ENCODE measurements around the gene SMIM24.

DNA sequence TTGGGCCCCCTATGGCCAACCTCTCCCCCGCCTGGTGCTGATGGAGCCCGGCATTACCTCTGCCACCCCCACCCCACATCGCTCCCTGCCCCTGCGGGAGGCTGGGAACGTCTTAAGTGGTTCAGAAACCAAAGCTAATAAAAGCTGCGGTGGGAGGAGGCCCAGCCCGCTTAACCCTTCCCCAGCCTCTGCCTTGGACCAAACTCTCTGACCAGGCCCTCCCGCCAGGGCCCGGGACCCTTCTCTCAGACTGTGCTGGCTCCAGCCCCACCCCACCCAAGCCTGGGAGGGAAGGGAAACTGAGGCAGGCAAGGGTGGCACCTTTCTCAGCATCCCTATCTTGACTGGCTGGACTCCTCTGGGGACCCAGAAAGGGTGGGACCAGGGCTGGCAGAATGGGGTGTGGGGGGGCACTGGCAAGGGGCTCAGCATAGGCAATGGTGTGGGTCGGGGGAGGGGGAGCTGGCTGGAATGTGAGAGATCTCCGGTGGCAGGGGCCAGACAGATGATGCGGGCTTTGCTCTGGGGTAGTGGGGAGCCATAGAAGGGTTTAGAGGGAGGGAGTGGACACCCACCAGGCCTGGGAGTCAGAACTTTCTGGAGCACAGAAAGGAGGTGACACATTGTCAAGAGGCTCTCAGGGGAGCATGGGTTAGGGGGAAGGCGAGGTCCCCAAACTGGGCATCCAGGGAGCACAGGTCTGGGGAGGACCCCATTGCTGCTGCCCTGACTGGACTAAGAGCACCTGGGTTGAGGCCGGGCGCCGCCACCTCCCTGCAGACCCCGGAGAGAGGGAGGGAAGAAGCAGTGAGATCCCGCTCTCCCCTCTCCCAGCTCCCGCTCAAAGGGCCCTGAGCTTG lies 21.9 kb downstream of the SMIM24 start:
- TF ChIP-seq CTCF (IDR thresholded peaks at IDR 0.05) (no peak), EP300 (IDR thresholded peaks at IDR 0.05) (no peak), POLR2AphosphoS5 (IDR thresholded peaks at IDR 0.05) (no peak)
